ENCODE data around the gene PSME1. TPM values are rescaled to one million over a fixed set of nuclear protein-coding genes. Genes with fewer than 3 reads are reported as not detected.

Gene PSME1
- polyA plus RNA-seq, 1 donor from 2014 or later = 55.8 TPM

DNA sequence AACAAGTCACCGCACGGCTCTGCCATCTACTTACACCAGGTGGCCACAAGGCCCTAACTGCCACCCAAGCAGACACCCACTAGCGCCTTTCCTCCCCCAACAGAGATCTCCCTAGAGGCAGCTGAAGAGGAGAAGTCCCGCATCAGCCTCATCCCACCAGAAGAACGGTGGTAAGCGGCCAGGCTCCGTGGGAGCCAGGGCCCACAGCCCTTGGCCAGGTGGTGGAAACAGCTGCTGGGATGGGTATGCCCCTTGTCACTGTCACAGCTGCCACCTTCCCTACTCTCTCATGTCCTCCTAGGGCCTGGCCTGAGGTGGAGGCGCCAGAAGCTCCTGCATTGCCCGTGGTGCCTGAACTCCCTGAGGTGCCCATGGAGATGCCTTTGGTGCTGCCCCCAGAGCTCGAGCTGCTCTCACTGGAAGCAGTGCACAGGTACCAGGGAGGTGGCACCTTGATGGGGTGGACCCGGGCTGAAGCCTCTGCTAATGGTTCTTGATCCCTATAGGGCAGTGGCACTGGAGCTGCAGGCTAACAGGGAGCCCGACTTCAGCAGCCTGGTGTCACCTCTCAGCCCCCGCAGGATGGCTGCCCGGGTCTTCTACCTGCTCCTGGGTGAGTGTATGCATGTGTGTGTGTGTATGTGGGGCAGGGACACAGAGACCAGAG lies 43.4 kb downstream of the PSME1 start:
- TF ChIP-seq SMC3 (conservative IDR thresholded peaks at IDR 0.05; ENCODE audit: poor library complexity) (no peak), POLR2AphosphoS5 (IDR thresholded peaks at IDR 0.05) (no peak), EP300 (conservative IDR thresholded peaks at IDR 0.05; ENCODE audit: poor library complexity, severe bottlenecking) (no peak), MXI1 (conservative IDR thresholded peaks at IDR 0.05; ENCODE audit: poor library complexity, severe bottlenecking) (no peak), EZH2 (IDR thresholded peaks at IDR 0.05; ENCODE audit: borderline replicate concordance, insufficient read depth, low read length, poor library complexity, severe bottlenecking) (no peak), RAD21 (conservative IDR thresholded peaks at IDR 0.05) (no peak), TAF1 (IDR thresholded peaks at IDR 0.05; ENCODE audit: low read depth) (no peak)
- TF ChIP-seq, protein P1, sequence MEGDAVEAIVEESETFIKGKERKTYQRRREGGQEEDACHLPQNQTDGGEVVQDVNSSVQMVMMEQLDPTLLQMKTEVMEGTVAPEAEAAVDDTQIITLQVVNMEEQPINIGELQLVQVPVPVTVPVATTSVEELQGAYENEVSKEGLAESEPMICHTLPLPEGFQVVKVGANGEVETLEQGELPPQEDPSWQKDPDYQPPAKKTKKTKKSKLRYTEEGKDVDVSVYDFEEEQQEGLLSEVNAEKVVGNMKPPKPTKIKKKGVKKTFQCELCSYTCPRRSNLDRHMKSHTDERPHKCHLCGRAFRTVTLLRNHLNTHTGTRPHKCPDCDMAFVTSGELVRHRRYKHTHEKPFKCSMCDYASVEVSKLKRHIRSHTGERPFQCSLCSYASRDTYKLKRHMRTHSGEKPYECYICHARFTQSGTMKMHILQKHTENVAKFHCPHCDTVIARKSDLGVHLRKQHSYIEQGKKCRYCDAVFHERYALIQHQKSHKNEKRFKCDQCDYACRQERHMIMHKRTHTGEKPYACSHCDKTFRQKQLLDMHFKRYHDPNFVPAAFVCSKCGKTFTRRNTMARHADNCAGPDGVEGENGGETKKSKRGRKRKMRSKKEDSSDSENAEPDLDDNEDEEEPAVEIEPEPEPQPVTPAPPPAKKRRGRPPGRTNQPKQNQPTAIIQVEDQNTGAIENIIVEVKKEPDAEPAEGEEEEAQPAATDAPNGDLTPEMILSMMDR (IDR thresholded peaks at IDR 0.05; ENCODE audit: poor library complexity, severe bottlenecking) = no peak
- TF ChIP-seq, protein P2, sequence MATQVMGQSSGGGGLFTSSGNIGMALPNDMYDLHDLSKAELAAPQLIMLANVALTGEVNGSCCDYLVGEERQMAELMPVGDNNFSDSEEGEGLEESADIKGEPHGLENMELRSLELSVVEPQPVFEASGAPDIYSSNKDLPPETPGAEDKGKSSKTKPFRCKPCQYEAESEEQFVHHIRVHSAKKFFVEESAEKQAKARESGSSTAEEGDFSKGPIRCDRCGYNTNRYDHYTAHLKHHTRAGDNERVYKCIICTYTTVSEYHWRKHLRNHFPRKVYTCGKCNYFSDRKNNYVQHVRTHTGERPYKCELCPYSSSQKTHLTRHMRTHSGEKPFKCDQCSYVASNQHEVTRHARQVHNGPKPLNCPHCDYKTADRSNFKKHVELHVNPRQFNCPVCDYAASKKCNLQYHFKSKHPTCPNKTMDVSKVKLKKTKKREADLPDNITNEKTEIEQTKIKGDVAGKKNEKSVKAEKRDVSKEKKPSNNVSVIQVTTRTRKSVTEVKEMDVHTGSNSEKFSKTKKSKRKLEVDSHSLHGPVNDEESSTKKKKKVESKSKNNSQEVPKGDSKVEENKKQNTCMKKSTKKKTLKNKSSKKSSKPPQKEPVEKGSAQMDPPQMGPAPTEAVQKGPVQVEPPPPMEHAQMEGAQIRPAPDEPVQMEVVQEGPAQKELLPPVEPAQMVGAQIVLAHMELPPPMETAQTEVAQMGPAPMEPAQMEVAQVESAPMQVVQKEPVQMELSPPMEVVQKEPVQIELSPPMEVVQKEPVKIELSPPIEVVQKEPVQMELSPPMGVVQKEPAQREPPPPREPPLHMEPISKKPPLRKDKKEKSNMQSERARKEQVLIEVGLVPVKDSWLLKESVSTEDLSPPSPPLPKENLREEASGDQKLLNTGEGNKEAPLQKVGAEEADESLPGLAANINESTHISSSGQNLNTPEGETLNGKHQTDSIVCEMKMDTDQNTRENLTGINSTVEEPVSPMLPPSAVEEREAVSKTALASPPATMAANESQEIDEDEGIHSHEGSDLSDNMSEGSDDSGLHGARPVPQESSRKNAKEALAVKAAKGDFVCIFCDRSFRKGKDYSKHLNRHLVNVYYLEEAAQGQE (IDR thresholded peaks at IDR 0.05; ENCODE audit: borderline replicate concordance) = no peak
- no peaks in the 10 kb centered on the region for H3K79me2 ChIP-seq (replicated peaks; ENCODE audit: insufficient read depth, low read length)
- no peaks in the 10 kb centered on the region for H3K9me2 ChIP-seq (ENCODE audit: insufficient read depth, low read length)
- H4K20me1 ChIP-seq (ENCODE audit: insufficient read depth) = no peaks in the 10 kb centered on the region
- no peaks in the 10 kb centered on the region for H3K36me3 ChIP-seq (ENCODE audit: insufficient read depth, low read length)
- H2AFZ ChIP-seq (ENCODE audit: low read depth, low read length) = no peak overlapping the region
- no peak overlapping the region for H3K9ac ChIP-seq (ENCODE audit: low read length)
- no peak overlapping the region for H3K4me3 ChIP-seq (ENCODE audit: low read length)
- H3K4me2 ChIP-seq (ENCODE audit: low read length) = no peak overlapping the region
- no peaks in the 10 kb centered on the region for H3F3A ChIP-seq (ENCODE audit: insufficient read depth, low read length, poor library complexity, severe bottlenecking)
- no peaks in the 10 kb centered on the region for H3K9me3 ChIP-seq (ENCODE audit: low read length)
- no peaks in the 10 kb centered on the region for H3K27me3 ChIP-seq (ENCODE audit: insufficient read depth, low read depth, low read length)
- no peak overlapping the region for H3K27ac ChIP-seq (ENCODE audit: low read length)

DNA sequence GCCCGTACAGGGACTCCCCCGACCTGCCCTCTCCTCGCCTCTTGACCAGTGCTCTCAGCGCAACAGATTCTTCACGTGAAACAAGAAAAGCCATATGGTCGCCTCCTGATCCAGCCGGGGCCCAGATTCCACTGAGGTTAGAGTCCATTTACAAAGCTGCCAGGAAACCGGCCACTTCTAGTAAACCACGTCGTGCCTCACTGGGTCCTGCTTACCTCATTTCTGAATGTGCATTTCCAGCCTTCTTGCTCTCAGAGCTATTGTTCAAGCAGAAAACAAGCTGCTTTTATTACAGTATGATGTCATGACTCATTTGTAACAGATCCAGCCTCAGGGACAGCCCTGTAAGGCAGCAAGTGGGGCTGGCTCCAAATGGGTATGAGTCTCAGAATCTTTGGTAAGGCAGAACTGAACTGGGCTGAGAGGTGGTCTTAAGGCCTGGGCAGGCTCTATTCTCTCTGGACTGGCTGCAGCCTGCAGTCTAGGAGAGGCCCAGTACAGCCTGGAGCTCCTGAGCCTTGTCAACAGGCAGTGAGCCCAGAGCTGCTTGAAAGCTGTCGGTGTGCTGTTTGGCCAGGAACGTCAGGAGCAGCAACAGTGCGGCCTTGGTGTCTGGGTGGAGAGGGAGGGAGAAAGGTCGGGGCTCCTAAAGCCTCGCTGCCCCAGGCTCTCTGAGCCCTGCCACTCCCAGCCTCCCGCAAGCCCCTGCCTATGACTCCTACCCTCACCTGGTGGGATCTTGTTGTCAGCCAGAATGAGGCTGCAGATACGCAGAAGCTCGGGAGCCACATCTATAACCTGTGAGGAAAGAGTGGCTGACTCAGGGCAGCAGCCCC lies 44.2 kb downstream of the PSME1 start:
- Histone ChIP-seq H3K9me3 (ENCODE audit: low read length) (no peaks in the 10 kb centered on the region), H3K9ac (ENCODE audit: low read length) (no peak overlapping the region), H3F3A (ENCODE audit: insufficient read depth, low read length, poor library complexity, severe bottlenecking) (no peaks in the 10 kb centered on the region), H3K79me2 (replicated peaks; ENCODE audit: insufficient read depth, low read length) (no peaks in the 10 kb centered on the region), H3K9me2 (ENCODE audit: insufficient read depth, low read length) (no peaks in the 10 kb centered on the region), H2AFZ (ENCODE audit: low read depth, low read length) (no peak overlapping the region), H3K27me3 (ENCODE audit: insufficient read depth, low read depth, low read length) (no peaks in the 10 kb centered on the region), H4K20me1 (ENCODE audit: insufficient read depth) (no peaks in the 10 kb centered on the region), H3K4me3 (ENCODE audit: low read length) (no peak overlapping the region), H3K36me3 (ENCODE audit: insufficient read depth, low read length) (no peaks in the 10 kb centered on the region), H3K4me2 (ENCODE audit: low read length) (no peak overlapping the region), H3K27ac (ENCODE audit: low read length) (no peak overlapping the region)
- no peak for TF ChIP-seq SMC3 (conservative IDR thresholded peaks at IDR 0.05; ENCODE audit: poor library complexity)
- TF ChIP-seq MXI1 (conservative IDR thresholded peaks at IDR 0.05; ENCODE audit: poor library complexity, severe bottlenecking) = no peak
- TF ChIP-seq RAD21 (conservative IDR thresholded peaks at IDR 0.05) = no peak
- TF ChIP-seq, protein P2 (IDR thresholded peaks at IDR 0.05; ENCODE audit: borderline replicate concordance) = no peak
- TF ChIP-seq POLR2AphosphoS5 (IDR thresholded peaks at IDR 0.05) = no peak
- TF ChIP-seq TAF1 (IDR thresholded peaks at IDR 0.05; ENCODE audit: low read depth) = no peak
- TF ChIP-seq EZH2 (IDR thresholded peaks at IDR 0.05; ENCODE audit: borderline replicate concordance, insufficient read depth, low read length, poor library complexity, severe bottlenecking) = no peak
- no peak for TF ChIP-seq EP300 (conservative IDR thresholded peaks at IDR 0.05; ENCODE audit: poor library complexity, severe bottlenecking)
- TF ChIP-seq, protein P1 (IDR thresholded peaks at IDR 0.05; ENCODE audit: poor library complexity, severe bottlenecking) = no peak

All from neural cell (in vitro differentiated cells).